Loucy (cell line): ENCODE results near the gene SORCS2.

Experiments
- H2AFZ ChIP-seq: fragments of 200-600 bp; sonication (generic); 2 replicates; pipeline ENCODE4 v1.6.0; 2016; ENCODE audit warnings: antibody characterized with exemption, mild to moderate bottlenecking, low read length, moderate library complexity
- H3F3A ChIP-seq: fragments of 200-600 bp; 2 replicates; pipeline ENCODE4 v1.6.0; 2016; ENCODE audit warnings: antibody characterized with exemption, low read depth, mild to moderate bottlenecking
- H3K27me3 ChIP-seq: fragments of 200-600 bp; sonication (generic); 2 replicates; pipeline ENCODE4 v1.6.1; 2014; ENCODE audit warnings: low read length, mild to moderate bottlenecking; ENCODE audit not compliant: insufficient read depth, poor library complexity, severe bottlenecking
- H3K36me3 ChIP-seq: fragments of 200-600 bp; sonication (generic); 2 replicates; pipeline ENCODE4 v1.6.1; 2016; ENCODE audit warnings: low read length; ENCODE audit not compliant: insufficient read depth
- H3K4me1 ChIP-seq: fragments of 200-600 bp; sonication (generic); 2 replicates; pipeline ENCODE4 v1.5.1; 2014; ENCODE audit warnings: low read length, mild to moderate bottlenecking; ENCODE audit not compliant: insufficient read depth, poor library complexity, severe bottlenecking
- H3K4me2 ChIP-seq: fragments of 200-600 bp; sonication (generic); 2 replicates; pipeline ENCODE4 v1.6.0; 2014; ENCODE audit warnings: antibody characterized with exemption, low read length, low read depth, mild to moderate bottlenecking; ENCODE audit not compliant: poor library complexity, severe bottlenecking
- H3K4me3 ChIP-seq: fragments of 200-600 bp; sonication (generic); 2 replicates; pipeline ENCODE4 v1.5.1; 2014; ENCODE audit warnings: low read length, mild to moderate bottlenecking, mixed read lengths; ENCODE audit not compliant: poor library complexity, severe bottlenecking
- H3K79me2 ChIP-seq: fragments of 200-600 bp; sonication (generic); 2 replicates; pipeline ENCODE4 v1.6.1; 2014; ENCODE audit warnings: low read length; ENCODE audit not compliant: insufficient read depth
- H3K9ac ChIP-seq: fragments of 200-600 bp; sonication (generic); 2 replicates; pipeline ENCODE4 v1.6.0; 2014; ENCODE audit warnings: mild to moderate bottlenecking, low read depth, low read length, moderate library complexity; ENCODE audit not compliant: poor library complexity, severe bottlenecking
- H3K9me2 ChIP-seq: fragments of 200-600 bp; sonication (generic); replicated peaks from 2 replicates; pipeline ENCODE4 v1.6.1; 2016; ENCODE audit warnings: low read depth, low read length, mixed read lengths
- H3K9me3 ChIP-seq: fragments of 200-600 bp; sonication (generic); 2 replicates; pipeline ENCODE4 v1.6.1; 2014; ENCODE audit warnings: mild to moderate bottlenecking, antibody characterized with exemption, low read length, low read depth; ENCODE audit not compliant: insufficient read depth
- H4K20me1 ChIP-seq: fragments of 200-600 bp; sonication (generic); 2 replicates; pipeline ENCODE4 v1.6.0; 2014; ENCODE audit warnings: antibody characterized with exemption, low read length, mild to moderate bottlenecking; ENCODE audit not compliant: insufficient read depth, poor library complexity, severe bottlenecking
- CTCF ChIP-seq: fragments of 200-600 bp; sonication (generic); conservative IDR thresholded peaks from 2 replicates; pipeline ENCODE4 v1.5.1; 2014; ENCODE audit warnings: mild to moderate bottlenecking, antibody characterized with exemption, low read length
- EZH2phosphoT487 ChIP-seq: fragments of 200-600 bp; IDR thresholded peaks from 2 replicates; pipeline ENCODE4 v1.6.1; 2018; ENCODE audit warnings: antibody characterized with exemption, mild to moderate bottlenecking, moderate library complexity, borderline replicate concordance

SORCS2 gene

DNA sequence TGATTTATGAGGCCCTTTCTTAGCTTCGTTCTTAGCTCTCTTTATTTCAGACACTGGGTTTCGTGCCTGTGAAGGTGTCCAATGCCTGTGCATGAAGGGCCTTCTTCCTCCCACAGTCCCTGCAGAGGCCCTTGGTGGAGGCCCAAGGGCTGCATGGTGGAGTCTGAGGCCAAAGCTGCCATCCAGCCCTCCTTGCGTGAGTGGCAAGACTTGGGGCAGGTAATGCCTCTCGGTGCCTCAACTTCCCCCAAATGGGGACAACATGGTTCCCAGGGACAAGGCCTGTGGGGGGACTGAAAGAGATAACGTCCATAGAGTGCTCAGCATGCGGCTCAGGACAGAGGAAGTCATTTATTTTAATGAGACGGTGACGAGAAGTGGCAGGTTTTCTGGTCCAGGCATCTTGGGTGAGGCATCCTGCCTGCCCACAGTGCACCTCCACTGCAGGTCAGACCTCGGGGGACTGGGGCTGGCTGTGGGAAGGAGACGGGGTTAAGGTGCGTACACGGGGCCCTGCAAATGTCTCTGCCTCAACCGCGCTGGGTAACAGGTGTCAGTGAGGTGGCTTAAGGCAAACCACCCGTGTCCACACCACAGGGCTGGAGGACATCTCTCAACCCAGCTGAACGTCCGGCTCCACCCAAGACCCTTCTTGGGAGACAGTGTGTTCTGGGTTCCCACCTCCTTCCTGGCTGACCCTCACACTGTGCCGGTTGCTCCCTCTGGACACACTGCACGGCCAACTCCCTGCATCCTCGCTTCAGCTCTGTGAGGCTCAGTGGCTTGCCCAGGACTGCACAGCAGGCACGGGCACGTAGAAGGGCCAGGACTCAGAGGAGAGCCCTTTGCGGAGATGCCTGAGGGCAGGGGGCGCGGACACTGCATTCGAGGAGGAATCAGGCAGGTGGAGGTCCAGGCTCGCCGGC, 191.9 kb downstream of the SORCS2 start:
- Histone ChIP-seq H3K4me1 (no peaks in the 10 kb centered on the region), H3K9me3 (peaks cover 34% of the 10 kb centered on the region; the same call in 1 of the 2 replicates), H3K9ac (no peak overlapping the region), H3K4me3 (no peak overlapping the region), H3K27me3 (no peaks in the 10 kb centered on the region), H3F3A (no peaks in the 10 kb centered on the region), H3K36me3 (no peaks in the 10 kb centered on the region), H2AFZ (no peak overlapping the region), H3K4me2 (no peak overlapping the region), H3K79me2 (no peaks in the 10 kb centered on the region), H4K20me1 (no peaks in the 10 kb centered on the region), H3K9me2 (no peaks in the 10 kb centered on the region)
- TF ChIP-seq EZH2phosphoT487 (no peak), CTCF (no peak)

DNA sequence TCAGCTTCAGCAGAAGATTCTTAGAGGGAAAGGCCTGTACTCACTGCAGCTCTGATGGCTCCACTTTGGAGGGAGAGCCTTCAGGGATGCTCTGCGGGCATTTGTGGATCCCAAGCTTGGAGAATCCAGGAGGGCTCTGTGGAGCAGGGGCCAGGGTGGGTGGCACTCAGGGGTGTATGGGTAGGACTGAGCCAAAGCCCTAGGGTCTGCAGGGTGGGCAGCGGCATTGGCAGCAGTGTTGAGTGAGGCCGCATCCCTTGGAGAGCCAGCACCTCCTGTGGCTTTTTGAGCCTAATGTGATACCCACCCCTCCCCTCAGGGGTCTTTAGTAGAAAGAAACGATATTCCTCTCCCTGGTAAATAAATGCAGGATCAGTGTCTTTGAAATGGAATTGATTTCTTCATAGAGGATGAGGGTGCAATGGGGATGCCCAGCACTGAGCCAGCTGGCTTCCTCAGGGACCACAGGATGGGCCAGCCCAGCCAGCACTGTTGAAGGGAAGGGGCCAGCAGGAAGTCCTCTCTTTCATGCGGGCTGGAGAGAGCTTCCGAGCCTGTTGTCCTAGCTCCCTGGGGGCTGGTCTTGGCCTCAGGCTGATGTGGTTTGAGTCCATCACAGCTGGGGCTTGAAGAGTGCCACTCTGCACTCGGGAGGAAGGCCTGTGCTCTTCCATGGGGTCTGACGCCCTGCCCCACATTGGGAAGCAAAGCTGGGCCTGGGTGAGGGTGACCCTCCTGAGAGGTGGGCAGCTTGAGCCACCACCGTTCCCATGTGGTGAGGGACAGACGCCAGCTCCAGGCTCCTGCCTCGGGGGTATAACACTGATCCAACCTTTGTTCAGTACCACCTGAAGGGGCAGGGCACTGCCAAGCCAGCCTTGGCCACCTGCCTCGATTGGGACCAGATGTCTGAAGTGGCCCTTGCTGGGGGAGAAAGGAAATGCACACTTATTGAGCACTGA, 192.9 kb downstream of the SORCS2 start:
- Histone ChIP-seq H3K9me3 (peaks cover 28% of the 10 kb centered on the region; the same call in 1 of the 2 replicates), H3K9ac (no peak overlapping the region), H3K4me2 (no peak overlapping the region), H3K4me1 (no peaks in the 10 kb centered on the region), H3K27me3 (no peaks in the 10 kb centered on the region), H2AFZ (no peak overlapping the region), H3K9me2 (no peaks in the 10 kb centered on the region), H3K79me2 (no peaks in the 10 kb centered on the region), H3K4me3 (no peak overlapping the region), H3F3A (no peaks in the 10 kb centered on the region), H4K20me1 (no peaks in the 10 kb centered on the region), H3K36me3 (no peaks in the 10 kb centered on the region)
- TF ChIP-seq CTCF (no peak), EZH2phosphoT487 (no peak)

DNA sequence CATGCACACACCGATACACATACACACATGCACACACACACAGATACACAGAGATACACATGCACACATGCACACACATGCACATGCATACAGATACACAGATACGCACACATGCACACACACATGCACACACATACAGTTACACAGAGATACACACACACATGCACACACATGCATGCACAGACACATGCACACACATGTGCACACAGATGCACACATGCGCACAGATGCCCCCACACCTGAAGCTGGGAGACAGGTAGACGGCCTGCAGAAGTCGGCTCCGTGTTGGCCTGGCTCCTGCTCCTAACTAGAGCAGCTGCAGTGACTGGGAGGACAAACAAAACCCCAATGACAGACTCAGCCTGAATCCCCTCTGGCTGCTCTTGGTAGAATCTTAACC, 195.6 kb downstream of the SORCS2 start:
- H3K9ac ChIP-seq = no peak overlapping the region

More for the DNA sequence above, 195.6 kb downstream of the SORCS2 start:
- H3K36me3 ChIP-seq = no peaks in the 10 kb centered on the region
- H2AFZ ChIP-seq = no peak overlapping the region
- no peak for TF ChIP-seq EZH2phosphoT487
- no peak for TF ChIP-seq CTCF
- H3K9me3 ChIP-seq = peaks cover 26% of the 10 kb centered on the region; the same call in 1 of the 2 replicates
- H3K79me2 ChIP-seq = no peaks in the 10 kb centered on the region
- H3F3A ChIP-seq = no peaks in the 10 kb centered on the region
- no peaks in the 10 kb centered on the region for H3K27me3 ChIP-seq
- H4K20me1 ChIP-seq = no peaks in the 10 kb centered on the region
- no peaks in the 10 kb centered on the region for H3K4me1 ChIP-seq
- no peaks in the 10 kb centered on the region for H3K9me2 ChIP-seq
- H3K4me2 ChIP-seq = no peak overlapping the region
- H3K4me3 ChIP-seq = no peak overlapping the region
